HFFc6 (cell line): ENCODE measurements around the gene MST1R. TPM values are rescaled to one million over a fixed set of nuclear protein-coding genes. Genes with fewer than 3 reads are reported as not detected.
"Not testable (repeated sequence)": the region's sequence is repeated elsewhere in the genome, so short reads cannot be mapped to it uniquely, and the experiment has no call there.

Experiments
- DNase-seq: peaks from one replicate; pipeline ENCODE4 v3.0.0-alpha.2; 2018
- H3K27ac Mint-ChIP-seq: 2 replicates; pipeline ENCODE4 v1.8.0; 2020; ENCODE audit warnings: mild to moderate bottlenecking, mixed read lengths
- H3K27me3 Mint-ChIP-seq: 2 replicates; pipeline ENCODE4 v1.8.0; 2021; ENCODE audit warnings: mild to moderate bottlenecking, moderate library complexity, mixed read lengths; ENCODE audit not compliant: insufficient read depth
- H3K36me3 Mint-ChIP-seq: 2 replicates; pipeline ENCODE4 v1.8.0; 2021; ENCODE audit warnings: low read depth, mixed read lengths
- H3K4me1 Mint-ChIP-seq: 2 replicates; pipeline ENCODE4 v1.8.0; 2020; ENCODE audit warnings: low read depth, mixed read lengths
- H3K4me3 Mint-ChIP-seq: 2 replicates; pipeline ENCODE4 v1.8.0; 2020; ENCODE audit warnings: mild to moderate bottlenecking, moderate library complexity, mixed read lengths
- H3K9me3 Mint-ChIP-seq: 2 replicates; pipeline ENCODE4 v1.8.0; 2020; ENCODE audit warnings: mild to moderate bottlenecking, mixed read lengths
- total RNA-seq, 6 experiments: library from RNA; stranded (reverse); fragmentation: NEBNext Ultra II Directional; extraction: Animal tissue kit (Norgen Biotek cat#: 25700); gene quantifications; 2 replicates in 1 of 6; 3 replicates in 5 of 6; pipeline ENCODE4 v1.2.3, GENCODE V29; 2021
- TF ChIP-seq, protein P1 (sequence below): fragments of 200-600 bp; sonication (generic); IDR thresholded peaks from 2 replicates; pipeline ENCODE4 v1.5.0; 2021; ENCODE audit warnings: antibody characterized with exemption, mild to moderate bottlenecking

MST1R gene
- total RNA-seq, 6 experiments from 2014 or later: 0.34 to 1.1 (median 0.80) TPM

GRCh38 chr3:49910409-49911123, 6.9 kb upstream of the MST1R start:
- Mint-ChIP-seq H3K27me3 (peaks cover 3% of the 10 kb centered on the region), H3K4me1 (peaks cover 12% of the 10 kb centered on the region), H3K36me3 (peaks cover 4% of the 10 kb centered on the region; the same call in 1 of the 2 replicates), H3K27ac (no peak overlapping the region), H3K4me3 (no peak overlapping the region), H3K9me3 (no peaks in the 10 kb centered on the region)
- no peak for DNase-seq
- TF ChIP-seq, protein P1, sequence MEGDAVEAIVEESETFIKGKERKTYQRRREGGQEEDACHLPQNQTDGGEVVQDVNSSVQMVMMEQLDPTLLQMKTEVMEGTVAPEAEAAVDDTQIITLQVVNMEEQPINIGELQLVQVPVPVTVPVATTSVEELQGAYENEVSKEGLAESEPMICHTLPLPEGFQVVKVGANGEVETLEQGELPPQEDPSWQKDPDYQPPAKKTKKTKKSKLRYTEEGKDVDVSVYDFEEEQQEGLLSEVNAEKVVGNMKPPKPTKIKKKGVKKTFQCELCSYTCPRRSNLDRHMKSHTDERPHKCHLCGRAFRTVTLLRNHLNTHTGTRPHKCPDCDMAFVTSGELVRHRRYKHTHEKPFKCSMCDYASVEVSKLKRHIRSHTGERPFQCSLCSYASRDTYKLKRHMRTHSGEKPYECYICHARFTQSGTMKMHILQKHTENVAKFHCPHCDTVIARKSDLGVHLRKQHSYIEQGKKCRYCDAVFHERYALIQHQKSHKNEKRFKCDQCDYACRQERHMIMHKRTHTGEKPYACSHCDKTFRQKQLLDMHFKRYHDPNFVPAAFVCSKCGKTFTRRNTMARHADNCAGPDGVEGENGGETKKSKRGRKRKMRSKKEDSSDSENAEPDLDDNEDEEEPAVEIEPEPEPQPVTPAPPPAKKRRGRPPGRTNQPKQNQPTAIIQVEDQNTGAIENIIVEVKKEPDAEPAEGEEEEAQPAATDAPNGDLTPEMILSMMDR: no peak

- H3K36me3 Mint-ChIP-seq: peaks cover 4% of the 10 kb centered on the region; the same call in 1 of the 2 replicates
- H3K27ac Mint-ChIP-seq: no peak overlapping the region
- TF ChIP-seq, protein P1: no peak
- H3K27me3 Mint-ChIP-seq: peaks cover 3% of the 10 kb centered on the region
- no peak for DNase-seq
- no peaks in the 10 kb centered on the region for H3K9me3 Mint-ChIP-seq
- peaks cover 13% of the 10 kb centered on the region for H3K4me1 Mint-ChIP-seq
- no peak overlapping the region for H3K4me3 Mint-ChIP-seq
Measured at GRCh38 chr3:49908373-49909199, 4.9 kb upstream of the MST1R start.

DNA sequence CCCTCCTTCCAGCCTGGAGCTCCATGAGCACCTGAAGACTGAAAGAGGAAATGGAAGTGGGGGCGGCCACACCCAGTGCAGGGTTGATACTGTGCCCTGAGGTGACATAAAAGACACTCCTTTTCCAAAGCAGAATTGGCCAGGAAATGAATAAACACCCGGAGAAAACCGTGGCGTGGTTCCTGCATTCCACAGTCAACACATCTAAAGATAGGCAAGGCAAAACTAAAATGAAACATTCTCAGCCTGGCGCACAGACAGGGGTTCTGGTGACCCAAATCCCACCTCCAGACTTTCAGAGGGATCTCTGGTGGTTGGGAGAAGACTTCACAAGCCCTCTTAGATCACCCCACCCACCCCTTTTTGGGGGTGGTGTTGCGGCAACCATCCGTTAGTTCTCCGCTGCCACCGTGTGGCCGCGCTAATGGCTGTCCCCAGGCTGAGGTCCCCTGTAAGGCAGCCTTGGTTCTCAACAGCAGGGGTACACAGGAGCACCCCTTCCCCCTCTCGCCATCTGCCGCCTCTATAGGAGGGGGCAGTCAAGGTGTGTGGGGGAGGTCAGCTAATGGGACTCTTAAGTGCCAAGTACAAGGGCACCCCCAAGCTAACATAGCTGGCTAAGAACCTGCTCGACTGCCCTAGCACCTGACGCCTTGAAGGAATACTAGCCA, 2.5 kb upstream of the MST1R start:
- H3K27ac Mint-ChIP-seq: peak overlapping the region; percentile 60
- H3K4me1 Mint-ChIP-seq: peaks cover 17% of the 10 kb centered on the region
- no peaks in the 10 kb centered on the region for H3K9me3 Mint-ChIP-seq
- peak overlapping the region; percentile 87 for H3K4me3 Mint-ChIP-seq
- DNase-seq: peak; percentile 19
- H3K27me3 Mint-ChIP-seq: peaks cover 3% of the 10 kb centered on the region
- H3K36me3 Mint-ChIP-seq: peaks cover 4% of the 10 kb centered on the region; the same call in 1 of the 2 replicates
- TF ChIP-seq, protein P1: peak; percentile 80

DNA sequence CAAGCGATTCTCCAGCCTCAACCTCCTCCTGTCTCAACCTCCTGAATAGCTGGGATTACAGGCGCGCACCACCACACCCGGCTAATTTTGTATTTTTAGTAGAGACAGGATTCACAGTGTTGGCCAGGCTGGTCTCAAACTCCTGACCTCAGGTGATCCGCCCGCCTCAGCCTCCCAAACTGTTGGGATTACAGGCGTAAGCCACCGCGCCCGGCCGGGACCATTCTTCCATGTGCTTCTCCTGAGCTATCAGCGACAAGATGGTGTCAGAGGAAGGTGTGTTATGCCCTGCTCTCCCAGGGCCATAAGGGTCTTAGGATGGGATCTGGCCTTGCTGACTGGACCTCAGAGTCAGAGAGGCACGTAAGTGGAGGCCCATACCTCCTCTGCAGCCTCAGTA, 775 bp upstream of the MST1R start:
- H3K4me1 Mint-ChIP-seq: peaks cover 23% of the 10 kb centered on the region
- not testable (repeated sequence) for H3K4me3 Mint-ChIP-seq

DNA sequence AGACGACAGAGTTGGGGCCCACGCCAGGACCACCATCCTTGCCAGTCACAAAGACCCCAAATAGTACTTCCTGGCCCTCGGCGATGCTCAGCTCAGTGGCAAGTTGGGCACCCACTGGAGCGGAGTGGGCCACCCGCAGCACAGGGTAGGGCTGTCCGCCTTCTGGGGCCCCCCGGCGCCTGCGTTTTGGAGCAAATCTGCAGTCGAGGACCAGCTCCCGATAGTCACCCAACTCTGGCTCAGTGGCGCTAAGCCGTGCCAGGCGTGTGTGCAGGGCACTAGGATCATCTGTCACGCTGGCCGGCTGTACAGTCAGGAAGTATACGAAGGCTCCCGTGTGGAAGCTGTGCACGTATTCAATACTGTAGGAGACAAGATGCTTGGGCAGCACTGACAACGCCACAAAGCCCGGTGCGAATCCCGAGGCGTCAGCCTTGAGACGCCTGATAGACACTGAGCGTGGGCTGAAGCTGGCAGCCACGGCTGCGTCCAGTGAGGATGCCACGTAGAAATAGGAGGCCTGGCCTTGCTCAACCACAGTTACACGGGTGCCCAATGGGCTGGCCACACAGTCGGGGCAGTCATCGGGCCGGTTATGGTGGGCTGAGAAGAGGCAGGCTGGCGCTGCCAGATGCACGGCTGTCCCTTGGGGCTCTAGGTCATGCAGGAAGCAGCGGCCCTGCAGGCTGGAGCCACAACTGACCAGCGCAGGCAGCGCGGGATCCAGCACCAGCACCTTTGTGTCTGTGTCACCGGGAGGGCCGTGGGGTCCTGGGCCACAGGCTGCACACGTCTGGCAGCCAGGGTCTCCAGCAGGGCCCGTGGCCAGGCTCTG, 945 bp downstream of the MST1R start:
- Mint-ChIP-seq H3K4me3 (no peak overlapping the region), H3K9me3 (no peaks in the 10 kb centered on the region), H3K27me3 (no peaks in the 10 kb centered on the region), H3K4me1 (peaks cover 23% of the 10 kb centered on the region), H3K27ac (no peak overlapping the region), H3K36me3 (no peaks in the 10 kb centered on the region)
- DNase-seq: no peak
- TF ChIP-seq, protein P1: no peak

More for the DNA sequence above, 775 bp upstream of the MST1R start:
- DNase-seq, H3K27ac Mint-ChIP-seq, H3K36me3 Mint-ChIP-seq, H3K27me3 Mint-ChIP-seq, H3K9me3 Mint-ChIP-seq: not testable (repeated sequence)
